GM12864 (cell line): ENCODE results near the gene GPR146.
A peak's percentile ranks its signal among the peaks of the same experiment; 100 is the strongest.

Experiments
- DNase-seq: peaks from one replicate; pipeline ENCODE4 v3.0.0-alpha.2; 2011; ENCODE audit warnings: low read depth
- H3K4me3 ChIP-seq: 2 replicates; pipeline ENCODE4 v1.5.1; 2011; ENCODE audit warnings: mild to moderate bottlenecking, low read depth, low read length, control low read depth
- CTCF ChIP-seq: IDR thresholded peaks from 2 replicates; pipeline ENCODE4 v1.5.1; 2011; ENCODE audit warnings: low read depth, mild to moderate bottlenecking, moderate library complexity, low read length, control low read depth, inconsistent platforms; ENCODE audit errors: missing control alignments

The GPR146 gene

GRCh38 chr7:1022801-1023465 is 21.4 kb upstream of the GPR146 start:
- peak overlapping the region; percentile 88 for H3K4me3 ChIP-seq
- TF ChIP-seq CTCF: no peak
- DNase-seq: no peak

- peak overlapping the region; percentile 88 for H3K4me3 ChIP-seq
- DNase-seq: peak; percentile 86
Observed at GRCh38 chr7:1024331-1024841, 20.0 kb upstream of the GPR146 start.

GRCh38 chr7:1024876-1025742 is 19.2 kb upstream of the GPR146 start:
- peak overlapping the region; percentile 88 for H3K4me3 ChIP-seq
- DNase-seq: no peak
- no peak for TF ChIP-seq CTCF

More at GRCh38 chr7:1024331-1024841, 20.0 kb upstream of the GPR146 start:
- TF ChIP-seq CTCF: no peak

- no peak for TF ChIP-seq CTCF
- H3K4me3 ChIP-seq: peak overlapping the region; percentile 88
- DNase-seq: no peak
Observed at GRCh38 chr7:1025743-1026581, 18.4 kb upstream of the GPR146 start.

- no peak for DNase-seq
- peak overlapping the region; percentile 88 for H3K4me3 ChIP-seq
- TF ChIP-seq CTCF: no peak
Observed at GRCh38 chr7:1026721-1027161, 17.6 kb upstream of the GPR146 start.

GRCh38 chr7:1027242-1028043 is 16.9 kb upstream of the GPR146 start:
- TF ChIP-seq CTCF: no peak
- H3K4me3 ChIP-seq: peak overlapping the region; percentile 88
- no peak for DNase-seq
